NCI-H1417 (cell line): ENCODE data around the gene CARMIL1.
A peak's percentile ranks its signal among the peaks of the same experiment; 100 is the strongest.
"Not testable (repeated sequence)": the region's sequence is repeated elsewhere in the genome, so short reads cannot be mapped to it uniquely, and the experiment has no call there.

Source experiments
- DNase-seq, 3 experiments: peaks; one replicate each; lab custom pipeline; 2025; lab: John Stamatoyannopoulos, UW

The CARMIL1 gene

DNA sequence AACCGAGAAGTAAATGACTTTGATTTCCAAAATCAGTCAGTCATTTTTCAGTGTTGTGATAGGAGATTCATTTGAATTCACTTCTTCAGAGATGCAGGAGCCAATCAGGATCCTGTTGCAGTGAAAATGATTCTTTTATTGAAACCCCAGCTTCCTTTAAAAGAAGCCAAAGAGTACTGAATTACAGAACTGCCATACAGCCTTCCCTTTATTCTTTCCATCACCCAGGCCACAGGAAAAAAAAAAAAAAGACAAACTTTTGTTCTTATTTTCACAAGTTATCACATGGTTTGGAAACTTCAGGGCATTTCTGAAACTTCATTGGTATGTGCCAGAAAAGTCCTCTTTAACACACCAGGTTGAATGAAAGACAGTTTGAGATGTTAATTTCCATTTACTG, 1.8 kb upstream of the CARMIL1 start:
- no peak for DNase-seq

DNA sequence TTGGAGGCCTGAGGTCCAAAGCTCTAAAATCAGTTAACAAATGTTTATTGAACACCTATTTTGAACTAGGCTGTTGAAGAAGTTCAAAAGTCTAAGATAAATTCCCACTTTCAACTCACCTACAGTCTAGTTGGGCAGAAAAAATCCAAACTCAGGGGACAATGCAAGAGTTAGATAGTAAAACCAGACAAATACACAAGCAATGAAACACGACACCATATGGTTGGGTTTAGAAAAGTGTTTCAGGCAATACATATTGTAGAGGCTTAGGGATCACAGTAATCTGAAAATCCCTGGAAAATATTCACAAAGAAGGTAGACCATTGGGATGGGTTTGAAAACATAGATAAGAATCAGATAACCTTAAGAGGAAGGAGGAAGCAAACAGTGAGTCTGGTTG, 1.3 kb upstream of the CARMIL1 start:
- DNase-seq, result no peak

DNA sequence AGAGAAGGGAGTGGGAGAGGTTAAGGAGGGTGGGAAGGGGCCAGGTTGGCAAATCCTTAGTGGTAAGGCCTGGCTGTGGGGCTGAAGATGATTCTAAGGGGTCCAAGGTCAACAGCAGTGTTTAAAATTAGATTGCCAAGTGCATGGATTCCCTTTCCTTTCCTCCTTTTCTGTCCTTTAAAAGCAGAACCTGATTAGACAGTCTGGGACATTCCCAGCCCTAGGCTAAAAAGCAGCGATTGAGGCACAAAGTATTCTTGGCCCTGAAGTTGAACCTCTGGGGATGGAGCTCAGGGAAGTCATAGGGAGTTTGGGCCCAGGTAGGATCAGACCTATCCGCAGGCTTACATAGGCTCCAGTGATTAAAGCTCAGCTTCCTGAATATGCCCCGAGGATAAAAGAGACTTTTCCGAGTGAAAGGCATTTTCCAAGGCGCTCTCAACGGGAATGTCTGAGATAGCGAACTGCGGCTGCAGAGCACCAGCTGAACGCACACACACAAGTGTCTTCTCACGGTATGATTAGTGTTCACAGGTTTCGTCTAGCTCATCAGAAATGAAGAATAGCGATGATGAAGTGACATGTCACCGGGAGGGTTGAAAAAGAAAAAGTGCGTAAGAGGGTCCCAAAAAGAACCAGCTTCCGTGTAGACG, 787 bp upstream of the CARMIL1 start:
- peak in 1 of 3 experiments; percentile 89 for DNase-seq

DNA sequence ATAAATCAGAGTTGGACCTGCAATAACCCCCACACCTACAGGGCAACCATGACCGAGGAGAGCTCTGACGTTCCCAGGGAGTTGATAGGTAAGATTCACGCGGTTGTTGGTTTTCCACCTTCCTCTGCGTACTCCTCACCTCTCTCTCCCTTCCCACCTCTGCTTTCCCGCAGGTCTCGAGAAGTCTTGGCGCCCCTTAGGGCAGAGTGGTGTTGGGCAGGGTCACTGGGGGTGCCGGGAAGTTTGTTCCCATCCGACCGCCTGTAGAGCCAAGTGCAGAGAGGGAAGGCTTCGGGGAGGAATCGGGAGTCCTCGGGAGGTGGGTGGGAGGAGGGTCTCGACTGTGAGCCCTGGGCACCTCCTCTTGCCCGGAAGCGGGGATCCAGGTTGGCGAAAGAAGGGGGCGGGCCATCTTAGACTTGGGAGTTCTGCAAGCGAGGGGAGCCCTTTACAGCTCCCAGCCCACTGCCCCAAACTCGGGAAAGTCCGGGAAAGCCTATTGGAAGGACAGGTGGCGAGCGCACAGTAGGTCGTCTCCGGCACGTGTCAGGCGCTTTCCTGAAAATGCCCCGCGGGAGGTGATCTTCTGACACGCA, 672 bp downstream of the CARMIL1 start:
- peak in 2 of 3 experiments; percentile 77 to 83 for DNase-seq

DNA sequence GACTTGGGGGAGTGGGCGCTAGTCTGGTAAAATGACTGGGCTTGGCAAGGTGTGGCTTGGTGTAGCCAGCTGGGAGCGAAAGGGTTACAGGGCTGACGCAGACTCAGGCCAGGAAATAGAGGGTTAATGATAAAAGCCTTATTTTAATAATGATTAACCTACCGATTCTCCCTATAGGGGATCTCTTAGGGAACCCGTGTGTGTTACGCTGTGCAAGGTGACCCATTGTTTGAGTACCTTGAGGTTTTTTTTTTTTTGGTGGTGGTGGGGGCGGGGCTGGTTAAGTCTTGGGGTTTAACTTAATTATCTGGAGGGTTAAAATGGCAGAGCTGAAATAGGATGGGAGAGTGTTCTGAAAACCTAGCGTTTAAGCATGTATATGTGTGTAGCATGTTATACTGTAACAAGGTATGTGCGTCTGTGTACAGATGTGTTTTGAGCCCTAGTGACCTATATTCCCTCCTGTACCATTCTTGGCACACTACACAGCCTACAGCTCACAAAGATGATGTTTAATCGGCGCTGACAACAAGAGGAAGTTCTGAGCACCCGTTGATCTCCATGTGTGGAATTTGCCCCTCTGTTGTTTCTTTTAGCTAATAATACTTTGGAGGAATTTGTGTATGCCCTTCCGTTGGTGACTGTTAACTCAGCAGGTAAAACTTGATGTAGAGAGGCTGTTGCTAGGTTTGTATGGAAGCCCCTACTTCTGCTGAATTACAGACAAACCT, 1.3 kb downstream of the CARMIL1 start:
- DNase-seq, result peak in 2 of 3 experiments; percentile 48 to 58

DNA sequence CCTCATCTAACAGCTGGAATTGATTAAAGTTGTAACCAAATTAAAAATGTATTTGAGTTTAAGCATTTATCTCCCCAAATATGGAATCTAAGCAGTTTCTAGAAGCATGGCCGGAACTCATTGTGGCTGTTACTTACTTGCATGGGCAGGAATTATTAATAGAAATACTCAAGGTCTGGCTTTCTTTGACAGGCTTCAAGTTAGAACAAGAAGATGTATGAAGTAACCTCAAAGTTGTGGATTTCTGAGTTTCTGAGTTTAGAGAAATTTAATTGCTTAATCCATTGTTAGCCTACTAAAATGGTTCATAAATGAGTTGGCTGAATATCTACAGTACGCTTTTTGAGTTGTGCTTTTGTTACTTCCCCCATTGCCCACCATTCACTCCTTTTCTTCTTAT, 7.7 kb downstream of the CARMIL1 start:
- DNase-seq, result no peak

DNA sequence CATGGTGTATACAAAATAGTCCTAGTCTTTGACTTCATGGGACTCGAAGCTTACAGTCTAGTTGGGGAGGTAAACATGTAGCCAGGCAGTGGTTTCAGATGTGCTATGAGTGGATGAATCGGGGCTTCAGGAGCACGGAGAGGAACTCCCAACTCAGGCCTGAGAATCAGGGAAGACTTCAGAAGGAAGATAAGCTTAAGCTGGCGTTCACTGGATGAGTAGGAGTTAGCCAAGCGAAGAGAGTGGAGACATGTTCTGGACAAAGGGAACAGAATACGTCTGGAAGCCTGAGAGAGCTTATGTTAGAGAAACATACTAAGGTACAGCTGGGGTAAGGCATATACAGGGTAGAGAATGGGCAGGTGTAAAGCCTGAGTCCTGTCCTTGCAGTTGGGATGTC, 8.8 kb downstream of the CARMIL1 start:
- DNase-seq, result no peak

DNA sequence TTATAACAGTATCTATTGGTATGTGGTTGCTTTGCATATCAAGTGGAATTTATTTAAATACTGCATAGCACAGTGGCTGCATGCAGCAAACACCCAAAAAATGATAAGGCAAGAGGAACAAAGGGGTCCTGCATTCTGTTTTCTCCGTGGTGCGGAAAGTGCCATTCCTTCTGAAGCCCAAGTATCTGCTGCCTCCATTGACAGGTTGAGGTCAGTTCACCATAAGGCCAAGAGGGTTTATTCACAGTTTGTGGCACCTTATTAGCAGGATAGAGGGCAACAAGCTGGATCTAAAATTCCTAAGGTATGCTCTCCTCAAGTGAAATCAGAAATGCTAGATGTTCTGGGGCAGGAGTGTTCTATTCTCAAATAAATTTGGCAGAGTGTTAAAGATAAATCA, 9.3 kb downstream of the CARMIL1 start:
- no peak for DNase-seq

DNA sequence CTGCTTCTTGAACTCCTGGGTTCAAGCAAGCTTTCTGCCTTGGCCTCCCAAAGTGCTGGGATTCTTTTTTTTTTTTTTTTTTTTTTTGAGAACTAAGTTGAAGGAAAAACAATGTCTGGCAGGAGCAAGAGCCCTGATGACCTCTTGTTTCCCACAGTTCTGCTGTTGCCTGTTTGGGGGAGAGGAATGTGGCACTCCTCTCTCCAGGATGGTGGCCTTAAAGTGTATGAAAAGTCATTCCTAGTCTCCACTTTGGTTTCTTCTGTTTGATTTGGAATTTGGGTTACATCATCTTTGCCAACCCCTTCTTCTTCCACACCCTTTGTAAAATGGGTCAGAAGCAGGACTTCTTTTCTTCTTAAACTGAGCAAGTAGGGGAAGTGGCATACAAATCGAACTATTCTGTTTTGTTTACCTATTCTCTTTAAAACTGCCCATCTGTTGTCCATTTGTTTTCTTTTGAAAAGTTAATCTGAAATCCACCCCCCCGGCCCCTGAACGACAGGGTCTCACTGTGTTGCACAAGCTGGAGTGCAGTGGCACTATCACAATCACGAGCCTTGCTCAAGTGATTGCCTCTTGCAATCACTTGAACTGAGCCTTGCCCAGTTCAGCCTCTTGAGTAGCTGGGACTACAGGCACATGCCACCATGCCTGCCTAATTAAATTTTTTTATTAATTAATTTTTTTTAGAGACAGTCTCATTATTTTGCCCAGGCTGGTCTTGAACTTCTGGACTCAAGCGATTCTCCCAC, 11.3 kb downstream of the CARMIL1 start:
- DNase-seq, result no peak

DNA sequence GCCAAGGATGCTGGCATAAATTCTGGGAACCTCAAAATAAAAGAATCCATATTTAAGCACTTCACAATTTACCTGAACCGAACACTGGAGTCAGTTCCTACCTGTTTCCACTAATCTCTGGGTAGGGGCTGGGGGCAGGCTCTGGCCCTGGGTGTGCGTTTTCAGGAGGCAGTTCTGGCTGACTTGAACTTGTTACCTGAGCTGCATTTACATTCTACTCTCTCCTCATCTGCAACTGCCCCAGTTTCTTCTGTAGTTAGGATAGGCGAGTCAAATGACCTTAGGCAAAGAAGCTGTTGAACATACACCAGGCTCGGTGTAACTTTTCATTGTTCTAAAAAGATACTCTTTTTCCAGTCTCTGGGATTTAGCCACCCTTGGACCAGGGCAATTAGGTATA, 13.2 kb downstream of the CARMIL1 start:
- DNase-seq, result no peak

DNA sequence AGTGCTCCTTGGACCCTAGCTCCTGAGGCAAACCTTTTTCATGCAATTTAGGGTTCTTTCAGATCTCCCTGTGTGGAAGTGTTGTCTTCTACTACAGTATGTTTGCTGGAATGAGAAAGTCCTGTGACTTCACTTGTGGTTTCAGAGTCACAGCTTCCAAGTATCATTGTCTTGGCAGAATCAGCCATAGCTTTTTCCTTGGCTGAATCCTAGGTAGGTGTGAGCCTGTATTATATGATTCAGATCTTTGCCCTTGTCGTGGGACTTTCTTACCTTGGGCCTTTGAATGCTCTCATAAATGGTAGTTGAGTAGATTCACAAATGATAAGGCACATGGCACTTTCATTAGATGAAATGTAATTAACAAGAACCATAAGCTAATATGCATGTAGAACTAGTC, 16.5 kb downstream of the CARMIL1 start:
- no peak for DNase-seq

DNA sequence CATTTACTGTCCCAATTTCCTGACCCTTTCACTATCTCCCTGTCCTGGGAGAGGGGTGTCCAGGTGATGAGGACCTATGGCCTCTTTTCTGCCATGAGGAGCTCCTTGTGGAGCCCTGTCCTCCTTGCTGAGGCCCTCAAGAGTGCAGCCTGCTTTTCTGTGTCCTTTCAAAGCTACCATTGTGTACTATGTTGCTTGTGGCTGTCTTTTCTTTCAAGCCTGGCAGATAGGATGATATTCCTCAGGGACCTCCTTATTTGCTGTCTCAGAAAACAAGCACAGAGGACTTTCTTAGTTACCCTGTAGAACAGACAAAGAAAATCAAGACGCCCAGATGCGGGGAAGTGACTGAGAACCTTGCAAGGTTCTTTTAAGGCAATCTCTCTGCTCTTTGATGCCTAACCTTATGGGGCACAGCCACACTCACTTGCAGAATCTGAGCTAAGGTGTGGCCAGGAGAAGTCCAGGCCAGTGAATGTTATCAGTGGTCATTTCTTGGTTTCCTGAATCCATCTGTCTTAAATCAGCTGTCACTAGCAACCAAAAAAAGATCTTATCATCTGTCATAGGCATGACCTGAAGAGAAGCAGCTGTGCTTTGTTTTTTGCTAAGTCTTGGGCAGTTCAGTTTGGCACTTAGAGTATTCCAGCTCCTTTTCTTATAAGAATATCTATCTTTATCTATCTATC, 17.2 kb downstream of the CARMIL1 start:
- DNase-seq, result no peak

DNA sequence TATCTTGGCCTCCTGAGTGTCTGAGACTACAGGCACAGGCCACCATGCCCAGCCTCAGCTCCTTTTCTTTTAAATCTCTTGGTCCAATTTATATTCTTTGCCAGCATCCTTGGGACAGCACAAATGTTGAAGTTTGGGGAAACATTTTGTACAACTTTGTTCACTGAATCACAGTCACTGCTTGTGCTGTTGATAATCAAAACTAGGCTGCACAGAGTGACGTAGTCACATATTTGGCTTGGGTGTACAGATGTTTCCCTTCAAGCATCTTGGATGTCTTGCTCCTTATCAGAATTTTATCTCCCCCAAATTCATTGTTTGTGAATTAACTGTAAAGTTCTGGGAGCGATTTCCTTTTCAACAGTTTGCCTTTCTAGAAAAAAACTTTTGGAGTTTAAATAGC, 17.9 kb downstream of the CARMIL1 start:
- DNase-seq, result no peak

DNA sequence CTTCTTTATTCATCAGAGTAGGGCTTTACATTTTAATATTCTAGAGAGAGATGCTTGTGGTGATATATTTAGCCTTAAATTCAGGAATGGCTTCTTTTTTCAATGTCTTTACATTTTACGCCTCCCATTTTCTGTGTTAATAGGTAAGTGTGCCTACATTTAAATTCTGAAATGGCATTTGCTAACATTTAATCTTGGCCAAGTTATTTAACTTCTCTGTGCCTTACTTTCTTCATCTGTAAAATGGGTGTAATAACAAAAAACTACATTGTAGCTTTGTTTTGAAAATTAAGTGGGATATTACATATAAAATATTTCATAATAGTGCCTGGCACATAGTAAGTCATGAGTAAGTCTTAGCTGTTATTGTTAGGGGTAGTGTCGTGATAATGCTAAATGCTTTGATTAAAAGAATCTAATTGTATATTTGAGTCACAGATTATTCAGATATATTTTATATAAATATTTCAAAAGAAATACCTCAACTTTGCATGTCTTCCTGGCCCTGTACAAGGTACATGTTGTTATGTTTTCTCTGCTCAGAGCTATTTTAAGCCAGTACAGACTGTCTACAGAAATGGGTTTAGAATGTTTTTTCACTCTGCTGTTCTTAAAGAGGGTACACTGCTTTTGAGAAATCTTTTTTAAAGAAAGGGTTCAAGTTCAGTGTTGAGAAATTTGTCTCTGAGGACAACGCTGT, 18.8 kb downstream of the CARMIL1 start:
- DNase-seq, result no peak

DNA sequence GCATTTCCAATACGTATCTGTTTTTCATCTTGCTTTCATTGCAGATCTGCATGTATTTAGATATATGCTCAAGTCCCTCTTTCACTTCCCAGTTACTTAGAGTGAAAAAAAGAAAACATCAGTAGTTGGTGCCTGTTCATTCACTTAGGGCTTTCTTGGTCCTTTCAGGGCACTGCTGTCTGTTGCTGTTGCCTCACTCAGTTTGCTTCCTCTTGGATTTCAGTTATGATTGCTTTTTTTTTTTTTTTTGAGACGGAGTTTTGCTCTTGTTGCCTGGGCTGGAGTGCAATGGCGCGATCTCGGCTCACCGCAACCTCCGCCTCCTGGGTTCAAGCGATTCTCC, 19.3 kb downstream of the CARMIL1 start:
- DNase-seq, result not testable (repeated sequence)

DNA sequence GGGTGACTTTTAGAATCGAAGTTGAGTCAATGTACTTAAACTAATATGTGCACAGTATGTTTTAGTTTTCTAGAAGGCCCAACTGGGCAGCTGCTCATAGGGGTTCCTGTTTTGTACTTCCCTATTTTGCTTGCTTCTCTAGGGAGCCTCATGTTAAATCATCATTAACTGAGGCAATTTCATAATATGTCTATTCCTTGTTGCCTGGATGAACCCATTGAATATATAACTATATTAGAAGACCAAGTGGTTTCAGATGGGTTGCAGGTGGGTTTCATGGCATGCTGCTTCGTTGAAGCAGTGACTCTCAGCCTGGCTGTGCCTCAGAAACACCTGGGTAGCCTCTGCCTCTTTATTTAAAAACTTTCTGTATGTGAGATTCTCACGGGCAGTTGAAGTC, 22.2 kb downstream of the CARMIL1 start:
- DNase-seq, result no peak

DNA sequence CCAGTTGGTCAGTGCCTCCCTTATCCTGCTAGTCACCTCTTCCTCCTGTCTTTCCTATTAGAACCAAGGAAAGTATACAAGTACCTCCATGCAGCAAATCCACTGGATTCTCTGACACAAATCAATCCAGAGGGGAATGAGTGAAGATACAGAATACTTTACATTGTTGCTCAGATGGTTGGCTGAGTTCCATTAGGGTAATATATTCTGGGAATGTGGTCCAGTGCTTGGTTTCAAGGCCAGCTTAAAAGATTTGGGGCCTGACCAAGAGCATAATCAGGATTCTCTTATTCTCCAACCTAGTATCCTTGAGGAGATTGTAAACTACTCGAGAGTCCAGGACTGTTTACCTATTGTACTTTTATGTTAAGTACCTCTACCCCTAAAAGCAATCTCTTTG, 23.0 kb downstream of the CARMIL1 start:
- peak in 1 of 3 experiments; percentile 86 for DNase-seq

DNA sequence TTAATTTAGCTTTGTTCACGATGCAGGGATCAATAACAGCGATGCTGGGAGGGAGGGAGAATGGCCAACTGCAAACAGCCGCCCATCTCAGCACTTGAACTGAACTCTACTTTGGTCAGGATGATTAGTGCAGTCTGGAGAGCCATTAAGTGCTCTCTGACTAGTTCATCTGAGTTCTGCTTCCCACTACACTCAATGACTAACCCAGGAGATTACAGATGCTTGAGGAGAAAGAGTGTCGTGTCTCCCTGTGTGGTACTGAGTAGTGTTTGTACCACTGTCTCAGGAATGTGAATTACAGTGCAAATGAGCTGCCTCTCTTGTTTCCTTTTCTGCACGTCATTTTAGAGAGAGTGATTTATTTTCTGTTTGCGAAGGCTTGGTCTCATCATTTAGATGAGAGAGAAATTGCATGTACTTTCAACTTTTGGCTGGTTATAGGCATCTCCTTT, 23.5 kb downstream of the CARMIL1 start:
- DNase-seq, result peak; percentile 47 to 96 (median 89)

DNA sequence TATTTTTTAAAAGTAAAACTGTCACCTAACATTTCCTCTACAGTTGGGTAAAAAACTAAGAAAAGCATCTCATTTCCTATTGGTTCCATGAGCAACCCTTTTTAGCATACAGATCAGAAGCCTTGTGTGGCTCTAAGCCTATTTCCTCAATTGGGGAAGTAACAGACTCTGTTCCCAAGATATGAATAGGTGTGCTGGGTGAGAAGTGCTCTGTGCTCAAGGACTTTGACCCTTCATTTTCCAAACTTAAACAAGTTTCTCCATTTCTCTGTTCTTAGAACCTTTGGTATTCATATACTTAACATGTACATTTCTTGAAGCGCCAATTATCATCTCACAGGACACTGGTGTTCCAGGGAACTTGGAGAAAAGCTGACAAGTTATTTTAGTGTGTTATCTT, 24.1 kb downstream of the CARMIL1 start:
- no peak for DNase-seq

DNA sequence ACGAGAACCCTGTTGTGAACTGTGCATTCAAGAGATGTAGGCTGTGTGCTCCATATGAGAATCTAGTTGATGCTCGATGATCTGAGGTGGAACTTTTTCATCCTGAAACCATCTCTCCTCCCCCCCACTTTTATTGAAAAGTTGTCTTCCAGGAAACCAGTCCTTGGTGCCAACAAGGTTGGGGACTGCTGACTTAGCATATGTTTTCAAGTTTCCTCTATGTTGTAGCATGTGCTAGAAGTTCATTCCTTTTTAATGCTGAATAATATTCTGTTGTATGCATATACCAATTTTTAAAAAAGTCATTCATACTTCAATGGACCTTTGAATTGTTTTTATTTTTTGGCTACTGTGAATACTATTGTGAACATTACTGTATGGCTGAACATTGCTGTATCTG, 27.2 kb downstream of the CARMIL1 start:
- DNase-seq, result no peak

DNA sequence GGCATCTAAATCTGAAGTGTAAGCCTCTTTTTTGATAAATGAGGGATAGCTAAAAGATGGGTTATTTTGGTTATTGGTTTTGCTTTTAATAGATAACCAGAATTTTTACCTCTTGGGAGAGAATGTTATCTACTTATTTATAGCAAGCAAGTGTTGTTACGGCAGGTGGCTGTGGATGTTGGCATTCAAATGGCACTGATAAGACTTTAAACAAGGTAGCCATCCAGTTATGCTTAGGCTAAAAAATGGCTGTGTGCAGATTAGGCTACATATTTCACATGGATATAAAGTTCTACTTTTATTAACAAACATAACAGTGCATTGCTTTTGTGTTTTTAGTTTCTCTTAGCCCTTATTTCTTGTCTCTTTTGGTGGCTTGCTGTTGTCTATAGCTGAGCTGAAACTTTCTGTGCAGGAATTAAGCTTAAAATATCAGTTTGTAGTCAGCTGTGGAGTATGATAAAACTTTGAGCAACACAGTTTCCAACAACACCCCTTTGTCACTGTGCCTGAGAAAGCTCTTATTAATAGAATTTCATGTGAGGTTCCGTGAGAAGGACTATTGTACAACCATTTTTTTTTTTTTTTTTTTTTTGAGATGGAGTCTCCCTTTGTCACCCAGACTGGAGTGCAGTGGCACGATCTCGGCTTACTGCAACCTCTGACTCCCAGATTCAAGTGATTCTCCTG, 28.8 kb downstream of the CARMIL1 start:
- DNase-seq, result no peak
